ENCODE measurements around the gene TK2. TPM values are rescaled to one million over a fixed set of nuclear protein-coding genes. Genes with fewer than 3 reads are reported as not detected.

TK2 gene
- total RNA-seq, 1 donor from 2014 or later: 13.1 TPM

DNA sequence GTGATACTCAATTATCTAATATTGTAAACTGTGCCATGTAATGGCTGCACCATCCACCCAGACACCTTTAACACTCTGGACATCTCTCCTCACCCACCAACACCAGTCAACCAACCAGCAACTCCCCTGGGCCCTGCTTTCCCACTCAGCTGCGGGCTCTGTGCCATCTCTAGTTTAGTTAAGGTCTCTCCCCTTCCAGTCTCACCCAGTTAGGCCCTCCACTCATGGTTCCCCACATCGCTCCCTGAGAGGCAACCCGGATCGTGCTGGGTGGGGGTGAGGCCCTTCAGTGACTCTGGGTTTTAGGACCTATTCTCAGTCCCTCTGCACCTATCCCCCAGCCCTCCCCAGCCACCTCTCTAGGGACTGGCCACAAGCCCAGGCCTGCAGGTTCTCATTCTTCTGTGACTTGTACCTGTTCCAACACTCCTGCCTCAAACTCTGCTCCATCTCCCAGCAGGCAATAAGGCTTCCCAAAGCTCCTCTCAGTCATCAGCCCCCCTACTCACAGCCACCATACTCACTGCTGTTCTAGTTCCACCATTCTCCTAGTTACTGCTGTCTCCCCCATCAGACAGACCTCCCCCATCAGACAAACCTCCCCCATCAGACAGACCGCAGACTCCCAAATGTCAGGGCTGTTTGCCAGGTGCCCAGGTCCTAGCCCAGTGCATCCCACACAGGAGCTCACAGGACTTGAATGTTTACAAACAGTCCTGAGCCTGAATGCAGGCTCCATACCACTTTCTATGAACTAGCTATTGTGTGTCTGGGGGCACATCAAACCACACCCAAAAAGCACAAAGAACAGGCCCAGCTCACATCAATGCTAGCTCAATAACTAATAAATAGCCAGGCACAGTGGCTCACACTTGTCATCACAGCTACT is 2.6 kb downstream of the TK2 start:
- no peak for DNase-seq (ENCODE audit: low spot score)
- Mint-ChIP-seq H3K4me1 (ENCODE audit: unreplicated experiment) (peaks cover 39% of the 10 kb centered on the region), H3K36me3 (ENCODE audit: low read depth, unreplicated experiment) (peaks cover 16% of the 10 kb centered on the region), H3K27ac (ENCODE audit: unreplicated experiment) (no peak overlapping the region), H3K9me3 (ENCODE audit: unreplicated experiment) (no peaks in the 10 kb centered on the region), H3K27me3 (ENCODE audit: unreplicated experiment) (peaks cover 9% of the 10 kb centered on the region), H3K4me3 (ENCODE audit: unreplicated experiment) (no peak overlapping the region)
- TF ChIP-seq, protein P1, sequence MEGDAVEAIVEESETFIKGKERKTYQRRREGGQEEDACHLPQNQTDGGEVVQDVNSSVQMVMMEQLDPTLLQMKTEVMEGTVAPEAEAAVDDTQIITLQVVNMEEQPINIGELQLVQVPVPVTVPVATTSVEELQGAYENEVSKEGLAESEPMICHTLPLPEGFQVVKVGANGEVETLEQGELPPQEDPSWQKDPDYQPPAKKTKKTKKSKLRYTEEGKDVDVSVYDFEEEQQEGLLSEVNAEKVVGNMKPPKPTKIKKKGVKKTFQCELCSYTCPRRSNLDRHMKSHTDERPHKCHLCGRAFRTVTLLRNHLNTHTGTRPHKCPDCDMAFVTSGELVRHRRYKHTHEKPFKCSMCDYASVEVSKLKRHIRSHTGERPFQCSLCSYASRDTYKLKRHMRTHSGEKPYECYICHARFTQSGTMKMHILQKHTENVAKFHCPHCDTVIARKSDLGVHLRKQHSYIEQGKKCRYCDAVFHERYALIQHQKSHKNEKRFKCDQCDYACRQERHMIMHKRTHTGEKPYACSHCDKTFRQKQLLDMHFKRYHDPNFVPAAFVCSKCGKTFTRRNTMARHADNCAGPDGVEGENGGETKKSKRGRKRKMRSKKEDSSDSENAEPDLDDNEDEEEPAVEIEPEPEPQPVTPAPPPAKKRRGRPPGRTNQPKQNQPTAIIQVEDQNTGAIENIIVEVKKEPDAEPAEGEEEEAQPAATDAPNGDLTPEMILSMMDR (IDR thresholded peaks at IDR 0.05; ENCODE audit: unreplicated experiment): no peak

DNA sequence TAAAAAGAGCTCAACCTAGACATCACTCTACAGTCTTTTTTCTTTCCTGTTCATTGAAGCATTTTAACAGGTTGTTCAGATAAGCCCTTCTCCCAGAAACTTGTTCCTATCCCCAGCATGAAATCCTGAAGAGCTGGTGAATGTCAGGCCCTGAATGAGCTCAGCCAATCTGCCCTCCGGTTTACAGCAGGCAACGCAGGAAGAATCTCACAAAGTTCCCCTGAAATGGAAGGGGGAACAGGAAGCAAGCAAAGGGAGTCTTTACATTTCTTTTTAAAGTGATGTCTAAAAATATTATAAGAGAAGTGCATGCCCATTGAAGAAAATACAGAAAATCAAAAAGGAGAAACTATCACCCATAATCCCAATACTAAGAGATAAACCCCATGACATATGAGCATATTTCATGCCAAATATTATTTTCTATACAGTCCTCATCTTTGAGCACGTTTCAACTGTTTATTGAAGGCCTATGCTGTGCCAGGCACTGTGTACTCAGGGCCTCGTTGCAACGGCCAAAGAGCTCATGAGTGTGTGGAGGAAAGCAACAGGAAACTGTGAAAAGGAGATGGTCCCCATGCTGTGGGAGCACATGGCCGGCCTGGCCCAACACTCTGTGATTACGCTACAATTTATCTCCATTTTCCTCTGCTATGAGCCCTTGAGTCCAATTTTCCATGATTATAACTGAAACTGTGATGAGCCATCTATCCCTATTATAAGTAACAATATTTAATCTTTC is 5.7 kb downstream of the TK2 start:
- Mint-ChIP-seq H3K9me3 (ENCODE audit: unreplicated experiment) (no peaks in the 10 kb centered on the region), H3K4me3 (ENCODE audit: unreplicated experiment) (no peak overlapping the region), H3K27me3 (ENCODE audit: unreplicated experiment) (peaks cover 7% of the 10 kb centered on the region), H3K4me1 (ENCODE audit: unreplicated experiment) (peaks cover 27% of the 10 kb centered on the region), H3K27ac (ENCODE audit: unreplicated experiment) (no peak overlapping the region), H3K36me3 (ENCODE audit: low read depth, unreplicated experiment) (peaks cover 13% of the 10 kb centered on the region)
- no peak for DNase-seq (ENCODE audit: low spot score)
- TF ChIP-seq, protein P1 (IDR thresholded peaks at IDR 0.05; ENCODE audit: unreplicated experiment): no peak

DNA sequence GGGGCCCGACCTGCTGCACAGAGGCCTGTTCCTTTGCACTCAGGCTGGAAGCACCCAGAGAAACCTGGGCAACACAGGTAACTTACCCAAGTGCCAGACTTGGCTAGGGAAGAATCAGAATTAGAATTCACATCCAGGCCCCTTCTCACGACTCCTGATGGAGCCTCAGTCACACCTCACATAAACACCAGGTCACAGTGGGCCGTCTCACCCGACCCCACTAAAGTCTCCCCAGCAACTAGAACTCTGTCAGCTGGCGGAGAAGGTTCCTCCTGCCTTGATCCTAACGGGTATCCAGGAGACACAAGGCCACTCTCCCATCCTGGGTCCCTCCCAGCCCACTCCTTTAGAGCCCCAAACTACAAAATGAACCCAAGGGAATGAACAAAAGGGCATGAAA is 6.4 kb downstream of the TK2 start:
- Mint-ChIP-seq H3K36me3 (ENCODE audit: low read depth, unreplicated experiment) (peaks cover 6% of the 10 kb centered on the region), H3K4me1 (ENCODE audit: unreplicated experiment) (peaks cover 20% of the 10 kb centered on the region), H3K27me3 (ENCODE audit: unreplicated experiment) (peaks cover 3% of the 10 kb centered on the region), H3K9me3 (ENCODE audit: unreplicated experiment) (no peaks in the 10 kb centered on the region), H3K4me3 (ENCODE audit: unreplicated experiment) (no peak overlapping the region), H3K27ac (ENCODE audit: unreplicated experiment) (no peak overlapping the region)
- DNase-seq (ENCODE audit: low spot score): no peak
- TF ChIP-seq, protein P1 (IDR thresholded peaks at IDR 0.05; ENCODE audit: unreplicated experiment): no peak

DNA sequence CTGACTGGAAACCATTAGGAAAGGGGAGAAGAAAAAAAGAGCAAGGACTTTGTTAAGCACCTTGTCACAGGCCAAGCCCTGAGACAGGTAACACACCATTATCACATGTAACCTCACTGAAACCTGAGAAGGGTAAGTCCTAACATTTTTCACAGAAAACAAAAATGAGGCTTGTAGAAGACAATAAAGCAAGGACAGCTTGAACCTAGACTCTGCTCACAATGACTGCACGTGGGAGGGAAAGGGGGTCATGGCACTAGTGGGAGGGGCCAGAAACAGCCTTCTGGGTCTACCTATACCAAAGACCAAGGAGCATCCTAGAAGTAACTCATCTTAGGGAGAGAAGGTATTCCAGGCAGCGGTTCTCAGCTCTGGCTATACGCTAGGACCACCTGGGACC is 7.5 kb downstream of the TK2 start:
- Mint-ChIP-seq H3K4me1 (ENCODE audit: unreplicated experiment) (peaks cover 16% of the 10 kb centered on the region), H3K27ac (ENCODE audit: unreplicated experiment) (no peak overlapping the region)
- no peak for DNase-seq (ENCODE audit: low spot score)

More for the DNA sequence above, 7.5 kb downstream of the TK2 start:
- H3K9me3 Mint-ChIP-seq (ENCODE audit: unreplicated experiment): no peaks in the 10 kb centered on the region
- H3K36me3 Mint-ChIP-seq (ENCODE audit: low read depth, unreplicated experiment): peaks cover 2% of the 10 kb centered on the region
- no peak overlapping the region for H3K4me3 Mint-ChIP-seq (ENCODE audit: unreplicated experiment)
- H3K27me3 Mint-ChIP-seq (ENCODE audit: unreplicated experiment): no peaks in the 10 kb centered on the region
- TF ChIP-seq, protein P1 (IDR thresholded peaks at IDR 0.05; ENCODE audit: unreplicated experiment): no peak

Data from endothelial cell (in vitro differentiated cells).